KBM-7 (cell line): ENCODE results near the gene SGSM2.

ENCODE experiments used
- DNase-seq: peaks from one replicate; pipeline ENCODE4 v3.0.0-alpha.2; 2015
- in situ Hi-C: fragments of 300-500 bp; cut with MboI; formaldehyde crosslinking; loops from 2 replicates; pipeline ENCODE4 v1.14.3; 2020; ENCODE audit warnings: low sequenced_read_pairs, low pct_unique_long_range_greater_than_20kb, mixed read lengths

Gene SGSM2

GRCh38 chr17:2406903-2407790 lies 69.8 kb downstream of the SGSM2 start:
- DNase-seq: no peak
- in situ Hi-C loops: no loop called here

GRCh38 chr17:2410951-2411350 lies 73.7 kb downstream of the SGSM2 start:
- DNase-seq: no peak
- in situ Hi-C loops: no loop called here

DNA sequence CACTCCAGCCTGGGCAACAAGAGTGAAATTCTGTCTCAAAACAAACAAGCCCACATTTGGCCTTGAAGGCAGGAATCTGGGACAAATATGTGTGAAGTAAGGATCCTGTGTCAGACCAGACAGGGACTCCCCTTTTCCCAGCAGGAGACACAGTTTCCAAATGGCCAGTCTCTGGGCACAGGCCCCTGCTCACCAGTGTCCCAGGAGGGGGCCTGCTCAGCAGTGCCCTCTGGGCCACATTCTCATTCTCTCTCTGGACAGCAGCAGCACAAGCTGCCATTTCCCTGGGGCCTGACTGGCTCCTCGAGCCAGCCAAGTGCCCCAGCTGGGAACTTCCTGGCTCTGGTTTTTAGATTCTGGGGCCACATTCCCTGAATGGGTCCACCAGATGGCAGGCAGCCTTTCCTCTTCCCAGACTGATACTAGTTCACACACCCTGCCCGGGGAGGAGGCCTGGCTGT lies 75.3 kb downstream of the SGSM2 start:
- in situ Hi-C loops: no loop called here
- no peak for DNase-seq

DNA sequence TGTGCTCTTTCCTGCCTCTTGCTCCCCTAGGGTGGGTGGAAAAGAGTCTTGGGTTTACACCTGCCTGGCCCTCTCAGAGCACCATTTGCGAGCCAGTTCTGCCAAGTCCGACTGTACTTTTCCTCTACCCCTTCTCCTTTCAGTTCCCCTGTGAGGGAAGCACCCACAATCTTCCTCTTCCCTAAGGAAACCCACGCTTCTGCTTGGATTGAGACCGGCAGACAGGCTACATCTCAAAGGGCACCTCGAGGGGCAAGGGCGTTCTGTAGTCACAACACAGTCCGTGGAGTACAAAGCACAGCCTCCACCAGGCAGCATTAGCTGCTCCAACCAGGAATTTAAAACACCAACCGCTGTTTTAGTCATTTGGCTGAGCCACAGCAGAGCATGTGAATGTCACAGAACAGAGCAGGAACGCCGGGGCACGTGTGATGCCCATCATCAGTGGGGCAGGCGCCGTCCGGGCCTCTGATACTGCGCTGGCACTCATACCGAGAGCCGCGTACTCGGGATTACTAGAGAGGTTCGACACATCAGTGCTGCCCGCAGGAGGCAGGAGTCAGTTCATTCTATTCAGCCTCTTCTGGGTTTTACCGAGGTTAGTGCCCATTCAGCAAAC lies 77.3 kb downstream of the SGSM2 start:
- in situ Hi-C loops: no loop called here
- no peak for DNase-seq

GRCh38 chr17:2415081-2415480 lies 77.8 kb downstream of the SGSM2 start:
- in situ Hi-C loops: no loop called here
- DNase-seq: no peak

GRCh38 chr17:2416010-2416734 lies 78.9 kb downstream of the SGSM2 start:
- in situ Hi-C loops: no loop called here
- peak; percentile 89 for DNase-seq

DNA sequence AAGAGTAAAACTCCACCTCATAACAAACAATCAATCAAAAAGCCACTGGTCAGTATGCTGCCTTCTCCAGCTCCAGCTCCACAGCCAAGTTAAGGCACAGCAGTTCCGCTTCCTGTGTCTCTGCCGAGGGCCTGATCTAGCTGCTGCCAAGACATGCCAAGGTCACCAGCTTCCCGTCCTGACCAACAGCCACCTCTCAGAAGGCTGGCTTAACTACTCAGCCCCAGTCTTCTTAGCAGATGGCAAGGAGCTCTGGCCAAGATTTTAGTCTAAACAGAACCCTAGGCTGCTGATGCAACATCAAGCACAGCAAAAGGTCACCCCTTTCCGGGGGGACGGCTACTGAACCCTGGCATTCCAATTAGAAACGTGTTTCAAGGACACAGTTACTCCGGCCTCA lies 81.3 kb downstream of the SGSM2 start:
- DNase-seq: no peak
- in situ Hi-C loops: no loop called here

- in situ Hi-C loops: no loop called here
- no peak for DNase-seq
Observed at GRCh38 chr17:2419486-2419885, 82.2 kb downstream of the SGSM2 start.

- no peak for DNase-seq
- in situ Hi-C loops: no loop called here
Observed at GRCh38 chr17:2420176-2420575, 82.9 kb downstream of the SGSM2 start.

DNA sequence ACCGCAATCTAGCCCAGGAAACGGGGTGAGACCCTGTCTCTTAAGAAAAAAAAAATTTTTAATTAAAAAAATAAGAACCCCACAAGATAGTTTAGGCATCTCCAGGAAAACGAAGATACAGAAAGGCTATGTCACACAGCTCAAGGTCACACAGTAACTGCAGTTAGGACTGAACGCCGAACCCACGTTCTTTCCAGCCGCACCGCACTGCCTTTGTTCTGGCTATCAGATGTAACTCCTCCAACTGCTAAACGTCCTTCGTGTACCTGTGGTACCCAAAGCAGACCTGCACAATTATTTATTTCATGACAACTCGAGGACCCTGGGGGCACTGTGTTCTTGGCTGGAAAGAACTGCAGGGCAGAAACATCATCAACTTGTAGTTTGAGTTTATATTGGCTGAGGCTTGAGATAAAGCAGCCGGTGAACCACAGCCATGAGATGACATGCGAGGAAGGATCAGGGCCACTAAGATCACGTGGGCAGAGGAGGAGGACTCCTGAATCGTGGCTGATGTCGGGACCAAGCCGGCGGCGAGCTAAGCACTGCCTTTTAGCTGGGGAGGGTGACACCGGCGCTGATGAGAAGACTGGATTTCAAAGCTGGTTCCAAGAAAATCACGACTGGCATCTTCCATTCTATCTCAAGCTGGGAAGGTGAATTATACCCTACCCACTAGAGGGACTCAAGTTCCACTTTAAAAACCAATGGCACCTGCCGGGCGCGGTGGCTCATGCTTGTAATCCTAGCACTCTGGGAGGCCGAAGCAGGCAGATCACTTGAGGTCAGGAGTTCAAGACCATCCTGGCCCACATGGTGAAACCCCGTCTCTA lies 84.2 kb downstream of the SGSM2 start:
- in situ Hi-C loops: no loop called here
- DNase-seq: no peak

- no peak for DNase-seq
- in situ Hi-C loops: no loop called here
Observed at GRCh38 chr17:2423271-2423670, 86.0 kb downstream of the SGSM2 start.

GRCh38 chr17:2427215-2427614 lies 89.9 kb downstream of the SGSM2 start:
- in situ Hi-C loops: no loop called here
- no peak for DNase-seq

DNA sequence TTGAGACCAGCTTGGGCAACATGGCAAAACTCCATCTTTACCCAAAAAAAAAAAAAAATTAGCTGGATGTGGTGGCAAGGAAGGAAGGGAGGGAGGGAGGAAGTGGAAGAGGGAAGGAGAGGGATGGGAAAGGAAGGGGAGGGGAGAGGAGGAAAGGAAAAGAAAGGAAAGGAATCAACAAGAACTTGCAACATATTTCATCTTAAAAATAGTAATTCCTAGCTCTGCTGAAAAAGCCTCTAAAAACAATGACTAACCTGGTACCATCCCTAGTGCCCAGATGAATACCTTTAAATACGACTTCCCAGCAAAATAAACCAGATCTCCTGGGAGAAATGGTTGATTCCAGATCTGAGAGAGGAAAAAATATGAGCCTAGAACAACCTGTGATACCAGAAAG lies 90.6 kb downstream of the SGSM2 start:
- no peak for DNase-seq
- in situ Hi-C loops: no loop called here
